GM18502 (cell line): ENCODE results near the gene PDCD6IP.

Experiments
- ATAC-seq: cut with Tn5 transposase; IDR thresholded peaks from one replicate; pipeline ENCODE4 v1.9.1; 2021; ENCODE audit warnings: mild to moderate bottlenecking; ENCODE audit not compliant: unreplicated experiment, poor library complexity

PDCD6IP gene

DNA sequence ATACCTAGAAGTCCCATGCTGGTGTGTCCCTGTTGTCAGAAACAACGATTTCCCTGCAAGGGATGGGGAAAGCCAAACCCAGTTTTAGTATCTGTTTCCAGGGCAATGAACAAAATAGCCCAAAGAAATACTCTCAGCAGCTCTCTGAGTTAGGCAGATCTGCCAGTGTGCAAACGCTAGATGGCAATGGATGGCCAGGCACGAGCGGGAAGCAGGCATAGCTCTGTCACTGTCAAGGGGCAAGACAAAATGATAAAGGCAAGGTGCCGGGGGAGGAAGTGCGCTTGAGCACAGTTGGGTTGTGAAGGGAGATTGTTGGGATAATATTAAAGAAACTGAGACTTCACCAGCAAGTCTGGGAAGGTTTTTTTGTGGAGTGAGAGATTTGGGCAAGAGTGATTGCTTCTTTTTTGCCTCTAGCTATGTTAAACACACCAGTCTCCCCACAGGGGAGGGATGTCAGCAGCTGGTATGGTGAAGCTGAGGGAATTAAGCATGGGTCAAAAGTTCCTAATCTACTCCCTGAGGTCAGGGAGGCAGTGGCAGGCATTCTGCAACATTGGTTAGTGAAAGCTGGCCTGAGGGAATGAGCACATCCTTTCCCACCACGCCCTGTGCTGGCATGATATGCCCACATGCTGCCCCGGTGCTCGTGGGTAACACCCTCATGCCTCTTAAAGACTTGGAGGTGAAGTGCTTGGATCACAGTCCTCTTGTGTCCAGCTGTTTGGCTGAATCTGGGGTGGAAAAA, 117.5 kb downstream of the PDCD6IP start:
- ATAC-seq, result peak; percentile 87

DNA sequence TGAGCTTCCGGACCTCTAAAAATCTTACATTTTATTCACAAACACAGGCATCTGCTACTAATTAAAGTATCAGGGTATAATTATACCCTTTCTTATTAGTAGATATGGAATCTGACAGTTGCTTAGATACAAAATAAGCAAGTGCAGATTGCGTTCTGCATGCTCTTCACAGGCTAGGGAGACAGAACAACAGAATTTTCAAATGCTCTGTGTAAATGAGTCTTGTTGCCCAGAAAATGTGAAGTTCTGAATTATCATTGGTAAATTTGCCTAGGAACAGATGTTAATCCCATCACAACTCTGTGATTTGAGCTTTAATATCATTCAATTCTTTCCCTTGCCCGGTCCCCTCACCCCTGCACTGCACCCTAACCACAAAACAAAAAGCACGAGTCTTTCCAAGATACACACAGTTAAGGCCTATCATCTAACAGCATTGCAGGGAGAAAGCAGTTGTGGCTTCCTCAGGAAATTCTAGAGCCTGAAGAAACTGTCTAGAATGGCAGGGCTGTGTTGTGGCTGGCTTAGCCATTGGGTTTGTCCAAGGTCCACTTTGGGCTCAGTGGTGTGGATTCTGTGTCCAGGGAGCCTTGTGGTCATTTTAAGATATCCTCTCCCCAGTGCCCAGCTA, 119.8 kb downstream of the PDCD6IP start:
- no peak for ATAC-seq
